ENCODE data around the gene SLC7A6OS. TPM values are rescaled to one million over a fixed set of nuclear protein-coding genes. Genes with fewer than 3 reads are reported as not detected.

Gene SLC7A6OS
- 8.3 and 10.3 TPM in 2 replicates for total RNA-seq

DNA sequence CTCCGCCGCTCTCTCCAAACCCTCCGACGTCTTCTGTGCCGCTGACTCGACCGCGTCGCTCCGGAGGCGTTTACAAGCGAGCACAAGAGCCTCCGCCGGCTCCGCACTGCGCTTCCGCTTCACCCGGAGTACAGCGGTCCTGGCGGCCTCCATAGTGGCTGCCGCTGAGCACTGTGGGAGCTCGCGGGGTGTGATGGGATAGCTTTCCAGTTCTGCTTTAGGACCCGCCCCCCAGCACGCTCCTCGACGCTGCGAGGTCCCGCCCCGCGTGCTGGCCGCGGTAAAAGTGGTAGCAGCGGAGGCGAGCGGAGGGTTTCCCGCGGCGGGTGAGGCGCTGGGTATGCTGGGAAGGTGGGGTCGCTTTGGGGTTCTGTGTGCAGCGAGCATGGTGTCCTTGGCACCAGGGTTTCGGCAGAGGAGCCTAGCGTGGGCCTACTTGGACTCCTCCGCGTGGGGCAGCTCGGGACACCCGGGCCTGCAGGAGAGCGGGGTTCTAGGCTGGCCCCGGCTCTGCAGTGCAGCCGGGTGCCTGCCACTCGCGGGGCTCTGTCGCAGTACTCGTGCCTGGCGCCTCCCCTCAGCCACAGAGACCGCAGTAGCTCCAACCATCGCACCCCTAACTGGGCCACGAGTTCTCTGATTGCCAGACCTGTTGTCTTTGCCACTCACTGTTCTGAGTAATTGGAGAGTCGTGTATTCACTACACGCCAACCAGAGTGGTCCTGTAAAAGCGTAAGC, at the start of gene SLC7A6OS, which contains the start of gene PRMT7:
SLC7A6OS (minus strand) TSS at position 173 of the 738 bp plus-strand sequence; CDS start at position 153, 20 bp downstream.
PRMT7 (plus strand) TSS at position 246 of the 738 bp plus-strand sequence. CDS start 4,961 bp downstream, outside the sequence.
- DNase-seq (ENCODE audit: low read depth in 2 of 2): peak; percentile 93

DNA sequence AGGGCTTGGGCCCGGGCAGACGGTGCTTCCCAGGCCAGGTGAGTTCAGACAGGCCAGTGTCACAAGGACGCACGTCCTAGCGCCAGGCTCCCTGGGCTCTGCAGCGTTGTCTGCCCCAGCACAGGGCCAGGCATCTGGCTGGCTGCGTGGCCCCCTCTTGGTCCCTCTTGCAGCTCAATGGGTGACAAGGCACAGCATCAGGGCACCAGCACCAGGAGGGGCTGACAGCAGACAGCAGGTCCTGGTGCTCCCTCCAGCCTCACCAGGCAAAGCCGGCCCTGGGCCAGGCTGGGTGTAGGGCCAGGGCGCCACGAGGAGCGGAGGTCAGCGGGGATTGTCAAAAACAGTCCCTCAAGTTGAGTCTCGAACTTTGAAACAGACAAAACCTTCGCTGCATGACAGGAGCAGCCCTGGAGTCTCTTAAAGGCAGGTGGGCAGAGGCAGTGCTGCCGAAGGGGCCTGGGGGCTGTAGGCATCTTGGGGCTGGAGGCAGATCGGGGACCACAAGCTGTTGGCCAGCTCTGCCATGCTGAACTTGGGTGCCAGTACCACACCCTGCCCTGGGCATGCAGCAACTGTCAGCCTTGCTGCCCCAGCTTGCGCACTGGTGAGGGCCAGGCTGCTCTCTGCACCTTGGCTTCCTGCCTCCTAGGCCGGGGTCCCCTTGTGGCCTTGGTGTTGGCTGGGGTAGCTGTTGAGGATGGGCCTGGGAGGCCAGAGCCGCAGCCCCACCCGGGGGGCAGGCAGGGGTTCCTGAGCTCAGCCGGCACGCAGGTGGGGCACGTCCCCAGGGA, 48.8 kb upstream of the SLC7A6OS start:
- DNase-seq (ENCODE audit: low read depth in 2 of 2): no peak

- no peak for DNase-seq (ENCODE audit: low read depth in 2 of 2)
These were observed 48.2 kb upstream of the SLC7A6OS start for GRCh38 chr16:68358951-68359350.

- DNase-seq (ENCODE audit: low read depth in 2 of 2): no peak
These were observed 47.2 kb upstream of the SLC7A6OS start for GRCh38 chr16:68357923-68358322.

GRCh38 chr16:68357521-68357922, 46.8 kb upstream of the SLC7A6OS start:
- DNase-seq (ENCODE audit: low read depth in 2 of 2): no peak

DNA sequence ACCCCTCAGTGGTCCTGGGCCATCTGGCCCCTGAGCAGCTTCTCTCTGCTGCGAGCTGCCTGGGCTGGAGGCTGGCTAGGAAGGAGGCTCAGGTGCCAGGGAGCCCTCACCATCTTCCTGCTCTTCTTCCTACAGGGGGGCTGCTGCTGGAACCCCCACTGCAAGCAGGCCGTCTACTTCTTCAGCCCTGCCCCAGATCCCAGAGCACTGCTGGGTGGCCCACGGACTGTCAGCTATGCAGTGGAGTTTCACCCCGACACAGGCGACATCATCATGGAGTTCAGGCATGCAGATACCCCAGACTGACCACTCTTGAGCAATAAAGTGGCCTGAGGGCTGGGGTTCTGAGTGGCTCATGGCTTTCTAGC, 46.2 kb upstream of the SLC7A6OS start:
- DNase-seq (ENCODE audit: low read depth in 2 of 2): no peak

- peak in 1 of 2 donors; percentile 12 for DNase-seq (ENCODE audit: low read depth in 2 of 2)
These were observed 45.6 kb upstream of the SLC7A6OS start for GRCh38 chr16:68356249-68356918.

DNA sequence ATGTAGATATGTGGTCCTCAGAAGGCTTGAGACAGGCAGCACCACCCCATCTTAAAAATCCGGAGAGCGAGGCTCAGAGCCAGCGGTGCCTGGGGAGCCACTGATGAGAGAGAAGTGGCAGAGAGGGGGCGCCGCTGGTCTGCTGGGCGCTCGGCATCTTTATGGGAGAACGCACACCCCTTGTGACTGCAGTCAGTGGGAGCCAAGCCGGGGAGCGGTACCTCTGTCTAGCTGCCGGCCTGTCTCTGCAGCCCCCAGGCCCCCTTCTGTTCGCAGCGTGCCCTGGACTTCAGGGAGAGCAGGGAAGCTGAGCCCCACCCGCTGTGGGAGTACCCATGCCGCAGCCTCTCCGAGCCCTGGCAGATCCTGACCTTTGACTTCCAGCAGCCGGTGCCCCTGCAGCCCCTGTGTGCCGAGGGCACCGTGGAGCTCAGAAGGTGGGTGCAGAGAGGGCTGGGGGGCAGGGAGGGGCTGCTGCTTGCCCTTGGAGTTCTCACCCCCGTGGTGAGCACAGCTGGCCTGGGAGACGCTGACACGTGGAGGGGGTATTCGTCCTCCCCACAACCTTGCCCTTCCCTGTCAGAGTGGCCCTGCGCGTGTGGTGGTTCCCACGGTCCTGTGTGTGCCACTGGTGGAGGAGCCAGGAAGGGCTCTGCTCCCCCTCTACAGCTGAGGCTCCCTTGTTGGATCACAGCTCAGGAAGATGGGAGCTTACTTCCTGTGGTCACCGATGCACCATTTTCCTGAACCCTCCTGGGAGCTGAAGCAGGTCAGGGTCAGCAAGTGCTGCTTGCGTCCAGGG, 44.9 kb upstream of the SLC7A6OS start:
- DNase-seq (ENCODE audit: low read depth in 2 of 2): no peak

GRCh38 chr16:68354816-68355215, 44.1 kb upstream of the SLC7A6OS start:
- no peak for DNase-seq (ENCODE audit: low read depth in 2 of 2)

DNA sequence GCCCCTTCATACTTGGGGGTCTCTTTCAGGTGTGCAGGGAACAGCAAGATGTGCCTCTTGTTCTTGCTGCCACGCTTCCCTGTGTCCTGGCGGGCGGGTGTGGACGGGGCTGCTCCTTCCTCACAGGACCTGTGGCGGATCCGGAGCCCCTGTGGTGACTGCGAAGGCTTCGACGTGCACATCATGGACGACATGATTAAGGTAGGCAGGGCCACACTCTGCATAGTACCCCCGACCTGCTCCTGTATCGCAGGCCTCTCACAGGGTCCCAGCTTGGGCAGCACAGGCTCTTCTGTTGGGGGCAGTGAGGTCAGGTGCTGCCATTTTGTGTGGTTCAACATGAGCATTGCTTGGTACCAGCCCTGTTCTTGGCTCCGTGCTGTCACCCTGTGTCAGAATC, 42.6 kb upstream of the SLC7A6OS start:
- DNase-seq (ENCODE audit: low read depth in 2 of 2): no peak

DNA sequence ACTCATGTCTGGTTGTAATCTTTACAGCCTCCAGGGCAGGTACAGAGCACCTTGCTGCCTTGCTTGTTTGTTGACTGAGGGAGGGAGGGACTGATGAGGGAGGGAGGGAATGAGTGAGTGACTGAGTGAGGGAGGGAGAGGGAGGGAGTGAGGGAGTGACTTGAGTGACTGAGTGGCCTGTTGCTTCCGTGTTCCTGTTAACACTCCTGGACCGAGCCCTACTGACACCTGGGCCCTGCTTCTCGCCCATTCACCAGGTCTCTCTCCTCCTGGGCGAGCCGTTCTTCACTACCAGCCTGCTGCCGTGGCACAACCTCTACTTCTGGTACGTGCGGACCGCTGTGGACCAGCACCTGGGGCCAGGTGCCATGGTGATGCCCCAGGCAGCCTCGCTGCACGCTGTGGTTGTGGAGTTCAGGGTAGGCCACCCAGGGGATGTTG, 41.3 kb upstream of the SLC7A6OS start:
- DNase-seq (ENCODE audit: low read depth in 2 of 2): no peak

DNA sequence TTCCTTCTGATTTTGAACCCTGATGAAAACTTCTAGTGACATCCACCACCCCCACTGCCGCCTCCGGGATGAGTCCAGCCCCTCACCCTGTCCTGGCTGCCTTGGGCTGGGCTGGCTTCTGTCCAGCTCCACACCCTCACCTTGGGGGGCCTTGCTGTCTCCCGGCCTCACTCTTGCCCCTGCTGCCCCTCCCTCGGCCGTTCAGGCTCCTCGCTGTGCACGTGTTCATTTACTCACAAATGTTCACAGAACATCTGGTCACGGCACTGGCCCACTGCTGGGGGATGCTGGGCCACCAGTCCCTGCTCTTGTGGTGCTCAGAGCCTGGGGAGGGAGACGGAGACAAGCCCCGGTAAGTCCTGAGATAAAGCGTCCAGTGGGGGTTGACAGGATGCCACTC, 40.7 kb upstream of the SLC7A6OS start:
- no peak for DNase-seq (ENCODE audit: low read depth in 2 of 2)

GRCh38 chr16:68350813-68351350, 40.1 kb upstream of the SLC7A6OS start:
- no peak for DNase-seq (ENCODE audit: low read depth in 2 of 2)

DNA sequence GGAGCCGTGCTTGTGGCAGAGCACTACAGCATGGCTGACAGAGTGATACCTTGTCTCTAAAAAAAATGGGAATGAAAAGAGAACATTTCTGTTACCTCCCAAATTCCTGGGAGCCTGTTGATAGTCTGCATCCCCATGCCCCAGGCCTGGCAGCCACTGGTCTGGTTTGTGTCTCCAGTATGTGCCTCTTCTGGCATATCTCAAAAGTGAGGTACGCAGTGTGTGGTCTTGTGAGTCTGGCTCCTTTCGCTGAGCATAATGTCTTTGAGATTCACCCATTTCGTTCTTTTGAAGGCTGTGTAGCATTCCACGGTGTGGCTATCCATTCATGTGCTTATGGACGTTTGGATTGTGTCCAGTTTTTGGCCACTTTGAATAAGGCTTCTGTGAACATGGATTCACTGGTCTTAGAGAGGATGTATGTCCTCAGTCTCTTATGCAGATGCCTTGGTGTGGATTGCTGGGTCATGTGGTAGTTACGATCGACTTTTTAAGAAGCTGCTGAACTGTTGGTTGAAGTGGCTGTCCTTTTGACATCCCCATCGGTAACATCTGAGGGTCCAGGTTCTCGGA, 39.2 kb upstream of the SLC7A6OS start:
- DNase-seq (ENCODE audit: low read depth in 2 of 2): no peak

- DNase-seq (ENCODE audit: low read depth in 2 of 2): no peak
These were observed 38.1 kb upstream of the SLC7A6OS start for GRCh38 chr16:68348639-68349445.

- DNase-seq (ENCODE audit: low read depth in 2 of 2): no peak
These were observed 36.9 kb upstream of the SLC7A6OS start for GRCh38 chr16:68347605-68348004.

- no peak for DNase-seq (ENCODE audit: low read depth in 2 of 2)
These were observed 36.2 kb upstream of the SLC7A6OS start for GRCh38 chr16:68346892-68347480.

DNA sequence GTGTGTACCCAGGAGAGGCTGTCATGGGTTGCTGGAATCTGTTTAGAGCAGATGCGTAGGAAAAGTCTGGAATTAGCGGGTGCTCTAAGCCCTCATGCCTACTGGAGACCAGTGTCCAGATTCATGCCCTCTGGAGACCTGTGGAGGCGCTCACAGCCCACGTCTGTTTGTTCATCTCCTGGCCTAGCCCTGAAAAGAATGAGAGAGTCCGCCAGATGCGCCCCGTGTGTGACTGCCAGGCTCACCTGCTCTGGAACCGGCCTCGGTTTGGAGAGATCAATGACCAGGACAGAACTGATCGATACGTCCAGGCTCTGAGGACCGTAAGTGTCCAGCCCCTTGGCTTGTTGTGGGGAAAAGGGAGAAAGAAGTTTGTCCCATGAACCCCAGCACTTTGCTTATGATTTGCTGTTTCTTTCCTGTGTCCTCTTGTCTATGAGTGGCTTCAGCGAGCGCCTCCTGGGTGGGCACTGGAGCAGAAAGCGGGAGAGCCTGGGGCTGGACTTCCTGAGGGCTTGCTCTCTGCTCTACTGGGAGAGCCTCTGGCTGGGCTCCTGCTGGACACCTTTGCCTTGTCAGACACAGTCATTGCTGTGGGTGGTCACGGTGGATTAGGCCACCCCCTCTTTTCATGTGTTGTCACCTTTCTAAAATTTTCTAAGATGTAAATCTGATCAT, 35.4 kb upstream of the SLC7A6OS start:
- no peak for DNase-seq (ENCODE audit: low read depth in 2 of 2)

DNA sequence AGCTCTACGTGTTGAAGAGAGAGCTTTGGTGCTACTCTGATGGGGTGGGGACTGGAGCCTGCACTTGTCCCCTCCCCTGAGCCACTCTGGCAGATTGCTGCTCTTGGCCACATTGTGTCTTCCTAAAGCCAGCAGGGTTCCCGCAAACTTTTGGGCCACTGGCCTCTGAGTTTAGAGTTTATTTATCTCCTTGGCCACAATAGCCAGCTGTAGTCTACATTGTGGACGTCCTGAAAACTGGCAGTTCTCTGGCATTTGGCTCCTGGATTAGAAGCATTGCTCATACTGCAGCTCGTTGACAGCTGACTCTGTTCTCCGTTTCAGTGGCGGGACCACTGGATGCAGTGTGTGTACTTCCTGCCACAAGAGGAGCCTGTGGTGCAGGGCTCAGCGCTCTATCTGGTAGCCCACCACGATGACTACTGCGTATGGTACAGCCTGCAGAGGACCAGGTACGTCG, 34.6 kb upstream of the SLC7A6OS start:
- no peak for DNase-seq (ENCODE audit: low read depth in 2 of 2)
